GM18870 (cell line): ENCODE data around the gene OR10J4.
"Not testable (repeated sequence)": the region's sequence is repeated elsewhere in the genome, so short reads cannot be mapped to it uniquely, and the experiment has no call there.

Source experiments
- ATAC-seq: cut with Tn5 transposase; IDR thresholded peaks from one replicate; pipeline ENCODE4 v1.9.1; 2021; ENCODE audit warnings: moderate library complexity; ENCODE audit not compliant: unreplicated experiment

The OR10J4 gene

DNA sequence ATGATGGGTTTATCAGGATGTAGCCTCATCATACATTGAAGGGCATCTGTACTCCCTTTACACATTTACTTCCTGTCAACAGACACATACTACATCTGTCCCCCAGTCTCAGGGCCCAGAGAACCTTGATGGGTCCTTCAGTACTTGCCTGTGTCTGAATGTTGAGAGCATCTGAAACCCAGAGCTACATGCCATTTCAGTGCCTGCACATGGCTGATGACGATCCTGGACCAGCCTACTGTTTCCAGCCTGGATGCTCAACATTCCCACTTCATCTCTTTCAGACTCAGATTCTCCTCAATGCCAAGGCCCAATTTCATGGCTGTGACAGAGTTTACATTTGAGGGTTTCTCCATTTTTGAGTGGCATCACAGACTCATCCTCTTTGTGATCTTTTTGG lies at the start of gene OR10J4:
OR10J4 (plus strand) TSS at position 301 of the 400 bp plus-strand sequence.
- ATAC-seq = no peak

DNA sequence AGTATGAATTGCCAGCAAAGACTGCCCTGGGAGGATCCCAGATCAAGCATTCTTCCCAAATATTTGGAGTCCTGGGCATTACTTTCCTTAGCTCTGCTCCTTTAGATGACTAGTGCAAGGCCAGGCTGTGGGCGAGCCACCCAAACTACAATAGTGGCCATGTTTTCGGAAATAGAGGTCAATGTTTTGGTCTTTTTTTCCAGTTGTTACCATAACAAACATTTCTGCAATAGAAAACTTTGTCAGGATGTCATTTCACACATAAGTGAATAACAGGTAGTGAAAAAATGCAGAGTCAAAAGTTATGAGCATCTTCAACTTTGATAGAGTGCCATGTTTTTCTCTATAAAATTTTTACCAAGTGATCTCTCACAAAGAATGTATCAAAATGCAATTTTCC lies 25.2 kb upstream of the OR10J4 start:
- no peak for ATAC-seq

DNA sequence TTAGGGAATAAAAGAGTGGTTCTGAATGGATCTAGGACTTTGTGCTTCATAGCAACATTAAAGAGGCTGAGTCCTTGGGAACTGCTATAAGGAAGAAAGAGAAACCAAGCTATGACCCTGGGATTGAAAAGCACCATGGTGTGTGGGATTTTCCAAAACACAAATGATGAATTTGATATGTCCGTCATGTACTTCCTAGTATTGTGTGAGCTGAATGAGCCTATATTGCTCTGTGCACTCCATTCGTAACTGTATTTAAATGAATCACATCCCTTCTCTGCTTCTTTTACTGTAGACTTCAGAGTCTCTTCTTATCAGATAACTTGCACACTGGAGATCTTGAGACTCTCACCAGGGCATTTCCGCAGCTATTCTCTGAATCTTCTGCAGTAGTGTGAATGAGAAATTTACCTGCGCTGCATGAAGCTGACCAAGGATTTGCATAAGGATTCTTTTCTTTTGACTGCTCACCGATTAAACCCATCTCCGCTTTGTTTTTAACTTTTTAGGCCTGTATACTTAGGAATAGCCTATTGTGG lies 23.1 kb upstream of the OR10J4 start:
- ATAC-seq = no peak

DNA sequence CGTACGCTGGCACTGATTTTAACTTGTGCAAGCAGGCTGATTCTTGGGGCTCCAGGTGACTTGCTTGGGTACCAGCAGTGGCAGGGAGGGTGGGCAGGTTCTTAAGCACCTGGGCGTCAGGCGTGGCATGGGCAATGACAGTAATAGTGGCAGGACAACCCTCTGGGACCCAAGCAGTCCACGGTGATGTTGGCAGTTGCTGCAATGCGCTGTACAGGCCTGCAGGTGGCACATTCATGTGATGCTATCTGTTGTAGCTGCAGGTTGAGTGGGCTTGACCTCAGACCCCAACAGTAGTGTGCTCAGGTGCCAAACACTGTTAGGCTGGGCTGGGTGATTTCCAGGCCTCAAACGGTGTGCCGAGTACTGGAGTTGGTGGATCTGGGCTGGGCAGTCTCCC lies 10.2 kb upstream of the OR10J4 start:
- no peak for ATAC-seq

DNA sequence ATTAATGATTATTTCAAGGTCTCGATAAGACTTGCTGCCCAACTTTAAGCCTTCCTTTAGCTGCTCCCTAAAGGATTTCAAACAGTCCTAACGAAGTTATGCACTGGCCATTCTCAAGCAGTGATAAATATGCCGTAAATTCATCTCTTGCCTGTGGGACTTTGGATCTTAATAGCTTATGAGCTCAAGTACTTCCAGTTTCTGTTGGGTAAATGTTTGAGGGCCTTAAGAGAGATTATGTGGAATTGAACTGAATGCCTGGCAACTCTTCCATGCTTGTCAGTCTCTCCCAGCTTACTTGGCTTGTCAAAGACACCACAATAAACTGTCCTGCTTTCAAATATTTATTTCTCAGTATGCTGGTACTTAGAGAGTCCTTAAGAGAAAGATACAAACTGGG lies 3.5 kb upstream of the OR10J4 start:
- no peak for ATAC-seq

DNA sequence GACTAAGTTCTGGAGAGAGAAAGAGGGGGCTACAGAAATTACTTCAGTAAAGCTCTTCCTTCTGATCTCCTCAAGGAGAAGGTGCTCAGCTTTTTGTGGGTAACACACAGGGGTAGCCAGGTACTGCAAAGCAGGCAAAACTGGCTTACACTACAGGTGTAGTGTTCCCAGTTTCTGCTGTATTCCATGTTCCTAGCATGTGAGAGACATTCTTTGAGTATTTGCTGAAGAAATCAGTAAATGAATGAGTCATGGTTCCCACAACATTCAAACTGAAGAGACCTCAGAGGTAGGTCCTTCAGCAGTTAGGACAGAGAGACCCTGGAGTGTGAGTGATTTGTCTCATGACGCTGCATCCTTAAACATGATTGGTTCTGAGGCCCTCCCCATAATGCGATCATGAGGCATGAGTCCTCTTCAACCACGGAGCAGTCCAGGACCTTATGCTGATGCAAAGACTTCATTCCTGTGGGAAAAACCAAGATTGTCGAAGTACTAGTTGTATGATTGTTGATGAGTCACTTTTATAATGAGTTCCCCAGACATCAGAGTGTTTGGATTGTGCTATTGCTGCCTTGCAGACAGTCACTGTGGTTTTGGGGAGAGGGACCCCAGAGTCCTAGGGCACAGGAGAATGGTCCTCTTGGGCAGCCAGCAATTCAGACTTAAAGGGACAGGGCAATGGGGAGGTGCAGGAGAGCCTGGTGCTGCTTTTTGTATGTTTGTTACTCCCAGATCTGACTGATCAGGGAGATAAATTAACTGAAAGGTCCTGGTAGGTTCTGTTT lies 2.7 kb upstream of the OR10J4 start:
- ATAC-seq = no peak

DNA sequence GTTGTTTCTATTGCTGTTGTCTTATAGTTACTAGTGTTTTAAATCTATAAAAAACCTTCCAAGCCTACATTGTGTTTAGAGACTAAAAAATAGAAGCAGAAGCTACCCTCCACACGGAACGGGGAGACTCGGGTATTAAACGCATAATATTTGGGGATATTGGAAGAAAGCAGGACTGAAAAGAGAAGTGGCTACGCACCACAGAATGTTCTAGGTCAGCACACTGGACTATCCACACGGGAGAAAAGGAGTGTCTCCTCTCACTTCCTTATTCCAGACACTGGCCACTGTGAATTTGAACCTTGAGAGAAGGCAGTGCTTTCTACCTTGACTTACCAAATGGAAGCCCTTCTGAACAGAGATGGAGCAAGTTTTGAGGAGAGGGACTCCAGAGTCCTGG lies 1.0 kb upstream of the OR10J4 start:
- no peak for ATAC-seq

DNA sequence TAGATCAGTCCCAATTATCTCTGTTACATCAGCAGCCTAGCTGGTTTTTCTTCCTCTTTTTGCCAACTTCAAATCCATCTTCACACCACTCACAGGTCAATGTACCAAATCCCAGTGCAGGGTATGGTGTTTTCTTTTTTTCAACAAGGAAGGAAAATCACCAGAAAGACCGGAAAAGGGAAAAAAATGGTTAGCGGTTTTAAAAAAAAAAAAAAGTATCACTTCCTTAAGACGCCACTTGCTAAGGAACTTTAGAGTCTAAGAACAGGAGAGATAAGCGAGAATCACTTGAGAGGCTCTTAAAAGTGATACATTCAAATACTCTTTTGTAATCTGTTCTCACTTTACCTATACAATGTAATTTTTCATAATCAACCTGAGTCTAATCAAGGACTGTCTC lies 4.5 kb downstream of the OR10J4 start:
- no peak for ATAC-seq

DNA sequence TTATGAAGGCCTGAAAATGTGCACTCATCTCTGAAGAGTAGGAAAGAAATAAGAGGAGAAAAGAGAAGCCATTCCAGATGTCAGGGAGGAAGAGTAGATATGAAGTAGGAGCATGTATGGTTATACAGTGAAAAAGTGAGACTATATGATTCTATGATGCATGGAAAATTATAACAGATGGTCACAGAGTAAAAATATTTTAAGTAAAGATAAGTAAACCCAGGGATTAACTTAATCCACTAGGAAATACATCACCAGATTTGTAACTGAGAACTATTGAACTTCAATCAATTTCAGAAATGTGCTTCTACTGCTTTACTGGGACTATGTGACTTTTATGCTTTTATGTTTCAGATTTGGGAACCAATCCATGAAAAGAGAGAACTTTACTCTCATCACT lies 7.4 kb downstream of the OR10J4 start, which contains the start of gene OR10J1:
OR10J1 (plus strand) TSS at position 301 of the 400 bp plus-strand sequence; CDS start at position 371, 70 bp downstream.
- no peak for ATAC-seq

DNA sequence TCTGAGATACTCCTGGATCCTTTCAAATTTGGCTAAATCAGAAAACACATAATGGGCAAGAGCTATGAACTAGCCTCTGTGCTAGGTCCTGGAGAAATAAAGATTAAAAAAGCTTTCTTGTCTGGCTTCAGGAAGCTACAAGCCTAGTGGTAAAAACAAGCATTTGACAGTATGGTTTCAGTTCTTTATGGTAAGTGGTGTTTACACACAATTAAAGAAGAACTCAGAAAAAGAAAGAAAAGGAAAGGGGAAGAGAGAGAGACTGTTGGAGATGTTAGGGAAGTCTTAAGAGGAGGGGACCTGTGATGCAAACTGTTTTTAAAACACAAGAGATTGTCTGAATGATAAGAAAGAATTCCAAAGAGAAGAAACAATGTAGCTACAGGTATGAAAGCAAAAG lies 9.4 kb downstream of the OR10J4 start:
- ATAC-seq = no peak

DNA sequence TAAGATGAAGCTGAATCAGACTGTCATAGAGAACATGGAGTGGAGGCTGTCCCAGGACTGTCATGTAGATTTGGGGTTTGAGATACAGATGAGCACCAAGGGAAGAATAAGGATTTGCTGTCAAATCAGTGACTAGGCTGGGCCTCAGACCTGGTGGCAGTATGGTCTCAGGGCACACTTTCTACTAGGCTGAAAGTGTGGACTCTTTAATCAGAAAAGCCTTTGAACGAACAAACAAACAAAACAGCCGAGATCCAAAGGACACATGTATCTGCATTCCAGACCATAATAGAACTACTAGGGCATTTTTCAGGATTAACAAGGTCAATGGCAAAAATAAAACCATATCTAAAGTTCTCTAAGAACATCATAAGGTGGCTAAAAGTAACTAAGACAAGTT lies 10.4 kb downstream of the OR10J4 start:
- no peak for ATAC-seq

DNA sequence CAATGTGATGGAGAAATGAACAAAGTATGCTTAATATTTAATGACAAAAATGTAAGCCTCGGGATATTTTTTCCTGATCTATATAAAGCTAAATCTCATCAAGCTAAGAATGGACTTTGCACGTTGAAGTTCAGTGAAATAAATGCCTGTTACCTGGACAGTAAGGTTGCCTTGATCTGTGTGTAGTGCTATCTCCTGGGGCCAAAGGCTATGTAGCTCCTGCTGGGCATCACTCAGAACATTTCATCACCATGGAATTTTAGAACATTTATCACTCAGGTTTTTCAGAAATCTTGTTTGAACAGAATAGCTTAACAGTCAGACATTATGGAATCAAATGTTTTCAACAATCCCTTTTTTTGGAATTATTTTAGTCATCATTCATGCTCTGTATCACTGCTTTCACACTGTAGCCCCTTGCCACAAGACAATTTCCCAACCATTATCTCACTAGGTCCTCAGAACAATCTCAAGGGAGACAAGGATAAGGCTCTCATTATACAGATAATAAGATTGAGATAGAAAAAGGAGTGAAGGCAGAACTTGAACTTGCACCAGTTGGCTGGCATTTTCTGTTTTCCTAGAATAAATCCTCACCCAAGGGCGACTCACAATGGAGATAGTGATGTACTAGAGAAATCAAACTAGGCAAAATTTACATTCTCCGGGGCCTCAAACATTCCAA lies 11.2 kb downstream of the OR10J4 start:
- no peak for ATAC-seq

DNA sequence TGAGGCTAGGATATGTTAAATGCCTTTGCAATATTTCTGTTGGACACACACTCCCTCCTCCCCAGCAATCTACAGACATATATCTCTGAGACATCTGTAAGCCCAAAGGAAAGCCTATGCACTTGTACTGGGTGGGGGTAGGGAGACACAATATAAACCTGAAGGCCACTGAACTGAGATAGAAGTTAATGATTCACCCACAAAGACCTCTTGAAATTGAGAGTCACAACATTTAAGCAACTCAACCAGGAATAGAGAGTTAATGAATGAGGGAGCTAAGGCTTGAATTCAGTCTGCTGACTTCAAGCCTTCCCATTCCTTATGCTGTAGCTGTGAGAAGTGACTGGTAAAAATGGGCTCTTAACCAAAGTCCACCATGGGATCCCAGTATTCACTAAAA lies 12.5 kb downstream of the OR10J4 start:
- no peak for ATAC-seq

DNA sequence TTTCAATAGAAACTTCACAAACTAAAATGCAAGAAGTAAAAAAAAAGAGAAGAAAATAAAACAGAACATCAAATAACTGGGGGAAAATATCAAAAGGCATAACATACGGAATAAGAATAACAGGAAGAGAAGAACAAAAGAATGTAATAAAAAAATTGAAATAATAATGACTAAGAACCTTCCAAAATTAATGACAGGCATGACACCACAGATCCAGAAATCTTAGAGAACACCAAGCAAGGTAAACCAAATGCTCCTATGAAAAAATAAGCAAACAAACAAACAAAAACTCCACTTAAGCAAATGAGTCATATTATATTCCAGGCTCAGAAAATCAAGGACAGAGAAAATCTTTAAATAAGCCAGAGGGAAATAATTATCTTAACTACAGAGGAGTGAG lies 16.2 kb downstream of the OR10J4 start:
- no peak for ATAC-seq

DNA sequence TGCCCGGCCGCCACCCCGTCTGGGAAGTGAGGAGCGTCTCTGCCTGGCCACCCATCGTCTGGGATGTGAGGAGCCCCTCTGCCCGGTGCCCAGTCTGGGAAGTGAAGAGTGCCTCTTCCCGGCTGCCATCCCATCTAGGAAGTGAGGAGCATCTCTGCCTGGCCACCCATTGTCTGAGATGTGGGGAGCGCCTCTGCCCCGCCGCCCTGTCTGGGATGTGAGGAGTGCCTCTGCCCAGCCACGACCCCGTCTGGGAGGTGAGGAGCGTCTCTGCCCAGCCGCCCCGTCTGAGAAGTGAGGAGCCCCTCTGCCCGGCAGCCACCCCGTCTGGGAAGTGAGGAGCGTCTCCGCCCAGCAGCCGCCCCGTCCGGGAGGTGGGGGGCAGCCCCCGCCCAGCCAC lies 17.6 kb downstream of the OR10J4 start:
- not testable (repeated sequence) for ATAC-seq

DNA sequence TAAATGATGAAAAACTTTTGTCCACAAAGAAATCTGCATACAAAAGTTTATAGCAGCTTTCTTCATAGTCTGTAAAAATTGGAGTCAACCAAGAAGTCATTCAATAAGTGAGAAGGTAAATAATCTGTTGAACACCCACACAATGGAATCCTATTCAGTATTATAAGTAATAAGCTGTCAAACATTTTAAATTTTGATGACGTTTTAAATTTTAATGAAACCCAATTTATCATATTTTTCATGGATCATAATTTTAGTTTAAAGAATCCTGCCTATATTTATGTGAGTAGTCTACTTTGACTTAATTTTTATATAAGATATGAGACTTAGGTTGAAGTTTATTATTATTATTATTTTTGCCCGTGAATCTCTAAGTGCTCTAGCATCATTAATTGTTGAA lies 27.5 kb downstream of the OR10J4 start:
- no peak for ATAC-seq

DNA sequence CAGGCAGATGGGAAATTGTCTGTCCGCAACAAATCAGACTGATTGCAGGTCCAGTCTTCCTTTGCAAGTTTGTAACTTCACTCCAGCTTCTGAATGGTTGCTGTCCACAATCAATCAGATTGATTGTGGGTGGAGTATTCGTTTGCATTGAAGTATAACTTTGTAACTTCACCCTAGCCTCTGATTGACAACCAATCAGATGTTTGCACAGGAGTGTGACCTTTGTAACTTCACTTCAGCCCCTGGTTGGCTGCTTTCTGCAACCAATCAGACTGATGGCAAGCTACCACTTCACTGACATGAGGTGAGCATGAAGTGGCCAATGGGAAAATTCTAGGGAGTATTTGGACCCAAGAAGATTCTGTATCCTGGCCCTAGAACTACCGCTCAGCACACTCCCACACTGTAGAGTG lies 33.2 kb downstream of the OR10J4 start:
- ATAC-seq = no peak

DNA sequence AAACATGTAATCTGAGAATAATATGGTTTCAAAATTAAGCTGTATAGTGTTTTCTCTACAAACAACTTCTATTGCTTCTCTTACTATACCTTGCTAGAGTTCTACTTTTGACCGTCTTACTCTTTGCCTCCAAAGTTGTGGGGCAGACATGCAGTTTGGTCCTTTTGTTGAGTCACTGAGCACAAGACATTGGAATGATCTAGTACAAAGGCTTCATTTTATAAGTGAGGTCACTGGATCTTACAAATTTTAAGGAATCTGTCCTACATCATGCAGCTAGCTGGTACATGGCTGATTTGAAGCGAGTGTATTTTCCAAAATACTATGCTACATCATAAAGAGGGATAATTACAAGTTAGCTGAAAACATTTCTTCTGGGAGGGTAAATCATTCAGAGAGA lies 36.3 kb downstream of the OR10J4 start:
- no peak for ATAC-seq

DNA sequence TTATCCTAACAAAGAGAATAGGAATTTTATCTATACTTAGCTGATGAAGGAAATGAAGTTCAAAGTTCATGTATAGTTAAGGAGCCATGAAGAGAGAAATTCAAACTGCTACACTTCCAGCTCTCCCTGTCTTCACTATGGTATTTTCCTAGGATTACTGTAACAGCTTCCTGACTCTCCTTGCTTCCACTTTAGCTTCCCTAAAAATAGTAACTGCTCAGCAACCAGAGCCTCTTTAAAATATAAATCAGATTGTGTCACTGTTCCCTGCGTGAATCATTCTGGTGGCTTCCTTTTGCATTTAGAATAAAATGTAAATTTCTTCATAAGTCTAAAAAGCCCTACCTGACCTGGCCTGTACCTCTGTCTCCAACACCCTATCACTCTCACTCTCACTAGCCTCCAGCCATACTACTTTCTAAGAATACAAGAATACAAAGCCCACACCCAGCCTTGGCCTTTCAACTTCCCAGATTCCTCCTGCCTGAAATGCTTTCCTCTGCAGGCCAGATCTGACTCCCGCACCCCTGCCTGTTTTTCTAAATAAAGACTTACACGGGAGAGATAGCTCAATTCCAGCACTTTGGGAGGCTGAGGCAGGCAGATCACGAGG lies 38.0 kb downstream of the OR10J4 start:
- ATAC-seq = no peak

DNA sequence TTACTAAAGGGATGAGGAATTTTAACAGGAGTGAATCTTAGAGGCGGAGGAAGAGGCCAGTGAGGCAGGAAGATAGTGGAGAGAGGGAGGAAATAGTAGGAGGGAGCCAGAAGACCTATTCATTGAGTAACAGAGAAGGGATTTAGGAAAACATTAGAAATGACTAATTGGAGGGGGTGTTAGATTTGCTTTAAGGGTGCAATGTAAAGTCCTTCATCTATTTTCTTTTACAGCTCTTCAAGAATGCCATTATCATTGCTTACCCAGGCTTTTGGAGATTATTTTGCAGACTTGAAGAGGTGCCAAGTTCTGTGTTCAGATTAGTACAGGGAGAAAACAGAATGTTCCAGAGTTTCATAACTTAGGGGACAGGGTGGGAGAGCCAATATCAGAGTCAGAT lies 41.3 kb downstream of the OR10J4 start:
- no peak for ATAC-seq

DNA sequence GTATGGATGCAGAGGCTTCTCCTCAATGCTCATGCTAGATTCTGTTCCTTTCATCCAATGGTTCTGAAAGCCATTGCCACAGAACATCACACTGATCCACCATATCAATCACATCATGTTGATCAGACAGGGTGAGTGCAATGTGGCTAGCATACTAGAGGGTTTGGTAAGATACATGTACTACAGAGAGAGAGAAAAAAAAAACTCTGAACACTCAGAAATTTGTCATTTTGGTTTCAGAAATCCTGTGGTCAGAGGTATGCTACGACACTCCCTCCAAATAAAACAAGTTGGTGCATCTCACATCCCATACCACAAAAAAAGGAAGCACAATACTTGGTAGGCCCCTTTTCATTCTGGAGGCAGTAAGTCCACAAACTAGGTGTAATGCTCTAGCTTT lies 42.9 kb downstream of the OR10J4 start:
- no peak for ATAC-seq
